CD14-positive monocyte (primary cell): ENCODE results near the gene GAA. TPM values are rescaled to one million over a fixed set of nuclear protein-coding genes. Genes with fewer than 3 reads are reported as not detected.

Experiments
- DNase-seq, 3 donors: peaks; one replicate each; pipeline ENCODE4 v3.0.0-alpha.2; 2011 to 2022
- H2AFZ ChIP-seq: 2 replicates; pipeline ENCODE4 v1.6.0; 2012; ENCODE audit warnings: mild to moderate bottlenecking, low read depth, low read length, inconsistent platforms; ENCODE audit not compliant: insufficient read depth, poor library complexity, severe bottlenecking
- H3K27ac ChIP-seq, 2 donors: 1 replicate in 1 of 2; 2 replicates in 1 of 2; pipeline ENCODE4 v1.5.1; 2012 to 2013; ENCODE audit warnings: low read length in 2 of 2, control low read depth in 1 of 2, inconsistent platforms in 1 of 2, low read depth in 1 of 2, mild to moderate bottlenecking in 1 of 2
- H3K27me3 ChIP-seq, 2 donors: one replicate each; pipeline versions ENCODE4 v1.6.0 to v1.6.1; 2011 to 2013; ENCODE audit warnings: low read length in 2 of 2; ENCODE audit not compliant: control insufficient read depth in 2 of 2, insufficient read depth in 2 of 2
- H3K36me3 ChIP-seq, 2 donors: replicated peaks in 1 of 2; 1 replicate in 1 of 2; 2 replicates in 1 of 2; pipeline versions ENCODE4 v1.5.1 to v1.6.1; 2012 to 2013; ENCODE audit warnings: low read length in 2 of 2, control low read depth in 1 of 2, inconsistent platforms in 1 of 2, mild to moderate bottlenecking in 1 of 2; ENCODE audit not compliant: insufficient read depth in 2 of 2, control insufficient read depth in 1 of 2
- H3K4me1 ChIP-seq, 2 donors: 1 replicate in 1 of 2; 2 replicates in 1 of 2; pipeline versions ENCODE4 v1.5.1 to v1.6.1; 2012 to 2013; ENCODE audit warnings: low read length in 2 of 2, control low read depth in 1 of 2, inconsistent platforms in 1 of 2, mild to moderate bottlenecking in 1 of 2, moderate library complexity in 1 of 2; ENCODE audit not compliant: insufficient read depth in 2 of 2, control insufficient read depth in 1 of 2
- H3K4me2 ChIP-seq: replicated peaks from 2 replicates; pipeline ENCODE3; 2012; ENCODE audit warnings: low read length, moderate library complexity, mild to moderate bottlenecking; ENCODE audit not compliant: poor library complexity, severe bottlenecking; ENCODE audit errors: extremely low read depth
- H3K4me3 ChIP-seq, 3 experiments: fragments of 200-600 bp in 1 of 3; sonication (generic) in 1 of 3; replicated peaks in 1 of 3; 1 replicate in 2 of 3; 2 replicates in 1 of 3; pipeline ENCODE4 v1.5.1; 2011 to 2013; ENCODE audit warnings: low read length in 3 of 3, mild to moderate bottlenecking in 3 of 3, control low read depth in 2 of 3, low read depth in 2 of 3, inconsistent platforms in 1 of 3, moderate library complexity in 1 of 3
- H3K79me2 ChIP-seq: 2 replicates; pipeline ENCODE4 v1.6.0; 2012; ENCODE audit warnings: mild to moderate bottlenecking, control low read depth, inconsistent platforms, low read length, moderate library complexity; ENCODE audit not compliant: insufficient read depth
- H3K9ac ChIP-seq: 2 replicates; pipeline ENCODE4 v1.6.0; 2017; ENCODE audit warnings: low read length, mild to moderate bottlenecking; ENCODE audit not compliant: insufficient read depth, poor library complexity, severe bottlenecking
- H3K9me3 ChIP-seq, 2 donors: replicated peaks in 1 of 2; 1 replicate in 1 of 2; 2 replicates in 1 of 2; pipeline versions ENCODE4 v1.5.1 to v1.6.1; 2012 to 2013; ENCODE audit warnings: low read length in 2 of 2, control low read depth in 1 of 2; ENCODE audit not compliant: control insufficient read depth in 1 of 2, insufficient read depth in 1 of 2
- H4K20me1 ChIP-seq: 2 replicates; pipeline ENCODE4 v1.6.0; 2012; ENCODE audit warnings: mild to moderate bottlenecking, low read length, control low read depth, moderate library complexity; ENCODE audit not compliant: insufficient read depth
- H3K27ac Mint-ChIP-seq, 7 donors: one replicate each; pipeline ENCODE4 v1.8.0; 2020; ENCODE audit warnings: mild to moderate bottlenecking in 7 of 7, mixed read lengths in 7 of 7, moderate library complexity in 6 of 7, inconsistent platforms in 2 of 7
- H3K27me3 Mint-ChIP-seq, 3 donors: one replicate each; pipeline ENCODE4 v1.8.0; 2021 to 2022; ENCODE audit warnings: low read depth in 3 of 3, mild to moderate bottlenecking in 3 of 3, mixed read lengths in 3 of 3, moderate library complexity in 3 of 3, inconsistent platforms in 1 of 3
- H3K36me3 Mint-ChIP-seq, 2 donors: one replicate each; pipeline ENCODE4 v1.8.0; 2020; ENCODE audit warnings: mixed read lengths in 2 of 2, inconsistent platforms in 1 of 2, mild to moderate bottlenecking in 1 of 2
- H3K4me1 Mint-ChIP-seq: one replicate; pipeline ENCODE4 v1.8.0; 2020; ENCODE audit warnings: mild to moderate bottlenecking, mixed read lengths
- H3K4me3 Mint-ChIP-seq, 2 donors: one replicate each; pipeline ENCODE4 v1.8.0; 2020; ENCODE audit warnings: mild to moderate bottlenecking in 2 of 2, mixed read lengths in 2 of 2, moderate library complexity in 1 of 2
- H3K9me3 Mint-ChIP-seq, 7 donors: one replicate each; pipeline ENCODE4 v1.8.0; 2020 to 2022; ENCODE audit warnings: mixed read lengths in 7 of 7, mild to moderate bottlenecking in 6 of 7, moderate library complexity in 6 of 7, inconsistent platforms in 2 of 7
- CTCF ChIP-seq: fragments of 200-600 bp; IDR thresholded peaks from one replicate; pipeline ENCODE4 v1.8.0; 2022; ENCODE audit warnings: antibody characterized with exemption, mild to moderate bottlenecking
- WGBS: methylation state at CpG from one replicate; pipeline ENCODE4 v1.1.5; 2013; ENCODE audit warnings: missing lambda C conversion rate; ENCODE audit not compliant: insufficient coverage; 5-methylcytosine and 5-hydroxymethylcytosine counted together
- intact Hi-C, 2 donors: fragments of 100-400 bp; cut with micrococcal nuclease; formaldehyde crosslinking; loops; one replicate each; pipeline versions ENCODE4 v1.15.0 to v1.15.1; 2023
- polyA plus RNA-seq, 3 donors: library from polyadenylated mRNA; depleted of rRNA in 1 of 3; unstranded in 2 of 3; stranded (reverse) in 1 of 3; fragments of 300-500 nt in 2 of 3; fragments of >200 nt in 1 of 3; fragmentation: Illumina TruSeq in 2 of 3; gene quantifications; 1 replicate in 2 of 3; 2 replicates in 1 of 3; pipeline ENCODE4 v1.2.3, GENCODE V29; 2012 to 2021

Gene GAA
- polyA plus RNA-seq, 3 donors = 116 to 140 (median 120) TPM

GRCh38 chr17:80147035-80147822 lies 45.8 kb downstream of the GAA start, which contains the start of gene EIF4A3:
Gene EIF4A3 (minus strand): TSS chr17:80147128. CDS start chr17:80146961, 167 bp downstream.
- Histone ChIP-seq H3K27me3 (no peaks in the 10 kb centered on the region), H3K9ac (peak within 1 kb of the TSS; percentile 90), H3K36me3 (peaks cover 21 to 25% of the 10 kb centered on the region in 2 donors), H4K20me1 (peaks cover 45% of the 10 kb centered on the region), H3K9me3 (peaks cover 0 to 7% of the 10 kb centered on the region in 2 donors), H2AFZ (peak within 1 kb of the TSS; percentile 94), H3K4me3 (peak within 1 kb of the TSS; percentile 70 to 93 (median 88)), H3K79me2 (peaks cover 58% of the 10 kb centered on the region), H3K27ac (peak within 1 kb of the TSS; percentile 70 to 89), H3K4me1 (peaks cover 33 to 42% of the 10 kb centered on the region in 2 donors), H3K4me2 (peak within 1 kb of the TSS; percentile 99)
- Mint-ChIP-seq H3K27ac (peak within 1 kb of the TSS; percentile 87 to 97 (median 93)), H3K9me3 (peaks cover 6 to 18% (median 10%) of the 10 kb centered on the region in 7 donors), H3K4me1 (peaks cover 39% of the 10 kb centered on the region), H3K4me3 (peak within 1 kb of the TSS; percentile 81 to 95), H3K36me3 (peaks cover 16 to 23% of the 10 kb centered on the region in 2 donors), H3K27me3 (peaks cover 0 to 2% (median 0%) of the 10 kb centered on the region in 3 donors)
- DNase-seq = peak; percentile 98 to 99 (median 99)
- WGBS = under 1% methylated on average over 89 of the region's 90 CpGs
- TF ChIP-seq CTCF = no peak
- intact Hi-C loops = loop anchor here (2.0 to 10.0 kb wide), 3 partner anchors 46 to 115 kb away; partner anchors contain the start of genes GAA (in 2 of the 2), RNF213 (in 2 of the 2), CCDC40 (in 1 of the 2) and TBC1D16 (in 1 of the 2)

GRCh38 chr17:80151333-80151732 lies 50.0 kb downstream of the GAA start:
- Histone ChIP-seq H3K9me3 (peaks cover 15 to 37% of the 10 kb centered on the region in 2 donors), H3K79me2 (peaks cover 17% of the 10 kb centered on the region), H3K4me1 (peaks cover 17 to 24% of the 10 kb centered on the region in 2 donors), H3K4me3 (no peak overlapping the region), H3K27me3 (no peaks in the 10 kb centered on the region), H3K9ac (no peak overlapping the region), H3K36me3 (no peaks in the 10 kb centered on the region), H2AFZ (no peak overlapping the region), H3K4me2 (no peak overlapping the region), H3K27ac (no peak overlapping the region), H4K20me1 (peaks cover 4% of the 10 kb centered on the region)
- H3K27me3 Mint-ChIP-seq = peaks cover 0 to 2% (median 0%) of the 10 kb centered on the region in 3 donors
- H3K9me3 Mint-ChIP-seq = peaks cover 27 to 52% (median 40%) of the 10 kb centered on the region in 7 donors
- 100% methylated on average over 2 of the region's 5 CpGs for WGBS
- no peak for TF ChIP-seq CTCF
- H3K4me1 Mint-ChIP-seq = peaks cover 23% of the 10 kb centered on the region
- DNase-seq = no peak
- peaks cover 2% of the 10 kb centered on the region in 2 donors for H3K36me3 Mint-ChIP-seq
- no peak overlapping the region for H3K4me3 Mint-ChIP-seq
- intact Hi-C loops = loop anchor here in 1 of 2 donors (5.0 kb wide), 1 partner anchor 61 kb away; no protein-coding TSS in a partner anchor
- peak overlapping the region in 1 of 7 donors; percentile 36 for H3K27ac Mint-ChIP-seq
